Brain microvascular endothelial cell (primary cell): ENCODE data around the gene UTS2B.

Experiments
- DNase-seq: peaks from one replicate; pipeline ENCODE4 v3.0.0-alpha.2; 2020
- H3K27ac ChIP-seq: fragments of 250-450 bp; sonication (Bioruptor Pico); 2 replicates; pipeline ENCODE4 v1.5.1; 2020; ENCODE audit warnings: mild to moderate bottlenecking, moderate library complexity
- H3K27me3 ChIP-seq: fragments of 250-450 bp; sonication (Bioruptor Pico); replicated peaks from 2 replicates; pipeline ENCODE4 v1.5.1; 2020; ENCODE audit warnings: mild to moderate bottlenecking
- H3K36me3 ChIP-seq: fragments of 250-450 bp; sonication (Bioruptor Pico); replicated peaks from 2 replicates; pipeline ENCODE4 v1.5.1; 2020; ENCODE audit warnings: mild to moderate bottlenecking
- H3K4me3 ChIP-seq: 2 replicates; pipeline ENCODE4 v1.5.1; 2011; ENCODE audit warnings: low read depth, mild to moderate bottlenecking, control low read depth, low read length, moderate library complexity
- CTCF ChIP-seq: IDR thresholded peaks from 2 replicates; pipeline ENCODE4 v1.5.1; 2011; ENCODE audit warnings: low read depth, mild to moderate bottlenecking, moderate library complexity, low read length, control low read depth, inconsistent platforms; ENCODE audit errors: missing control alignments
- in situ Hi-C: cut with HindIII; loops from 2 replicates; pipeline ENCODE4 v1.10.0; 2017; ENCODE audit warnings: low sequenced_read_pairs, low pct_ligation_motif_present

The UTS2B gene

GRCh38 chr3:191357909-191358308, 27.6 kb upstream of the UTS2B start:
- no peak for TF ChIP-seq CTCF
- DNase-seq: no peak
- peaks cover 32% of the 10 kb centered on the region for H3K36me3 ChIP-seq

GRCh38 chr3:191356631-191357439, 26.5 kb upstream of the UTS2B start:
- Histone ChIP-seq H3K27me3 (no peaks in the 10 kb centered on the region), H3K4me3 (no peak overlapping the region), H3K27ac (peak overlapping the region; percentile 57), H3K36me3 (peaks cover 24% of the 10 kb centered on the region)
- DNase-seq: peak; percentile 60
- in situ Hi-C loops: no loop called here
- TF ChIP-seq CTCF: no peak

More at GRCh38 chr3:191357909-191358308, 27.6 kb upstream of the UTS2B start:
- H3K27me3 ChIP-seq: no peaks in the 10 kb centered on the region
- H3K27ac ChIP-seq: no peak overlapping the region
- no peak overlapping the region for H3K4me3 ChIP-seq
- in situ Hi-C loops: no loop called here

GRCh38 chr3:191355406-191355805, 25.1 kb upstream of the UTS2B start:
- Histone ChIP-seq H3K27me3 (no peaks in the 10 kb centered on the region), H3K4me3 (no peak overlapping the region), H3K27ac (no peak overlapping the region), H3K36me3 (peaks cover 13% of the 10 kb centered on the region)
- in situ Hi-C loops: no loop called here
- TF ChIP-seq CTCF: no peak
- DNase-seq: no peak

- no peak for TF ChIP-seq CTCF
- Histone ChIP-seq H3K4me3 (no peak overlapping the region), H3K27me3 (no peaks in the 10 kb centered on the region), H3K36me3 (peaks cover 6% of the 10 kb centered on the region), H3K27ac (no peak overlapping the region)
- DNase-seq: no peak
- in situ Hi-C loops: no loop called here
Measured at GRCh38 chr3:191353022-191353777, 22.9 kb upstream of the UTS2B start.

- Histone ChIP-seq H3K27me3 (no peaks in the 10 kb centered on the region), H3K4me3 (no peak overlapping the region), H3K36me3 (no peaks in the 10 kb centered on the region), H3K27ac (no peak overlapping the region)
- no peak for TF ChIP-seq CTCF
- no peak for DNase-seq
- in situ Hi-C loops: no loop called here
Measured at GRCh38 chr3:191352014-191352413, 21.7 kb upstream of the UTS2B start.
